Progenitor cell of endocrine pancreas (in vitro differentiated cells): ENCODE results near the gene HS2ST1. TPM values are rescaled to one million over a fixed set of nuclear protein-coding genes. Genes with fewer than 3 reads are reported as not detected.
A peak's percentile ranks its signal among the peaks of the same experiment; 100 is the strongest.
"Not testable (repeated sequence)": the region's sequence is repeated elsewhere in the genome, so short reads cannot be mapped to it uniquely, and the experiment has no call there.

Source experiments
- DNase-seq: peaks from one replicate; pipeline ENCODE4 v3.0.0; 2021; ENCODE audit warnings: low spot score; ENCODE audit not compliant: unreplicated experiment
- H3K27ac Mint-ChIP-seq: 2 replicates; pipeline ENCODE4 v1.8.0; 2021; ENCODE audit warnings: mild to moderate bottlenecking, moderate library complexity, mixed read lengths
- H3K27me3 Mint-ChIP-seq: 2 replicates; pipeline ENCODE4 v1.8.0; 2021; ENCODE audit warnings: mixed read lengths
- H3K36me3 Mint-ChIP-seq: 2 replicates; pipeline ENCODE4 v1.8.0; 2022; ENCODE audit warnings: mixed read lengths; ENCODE audit not compliant: insufficient read depth
- H3K4me1 Mint-ChIP-seq: 2 replicates; pipeline ENCODE4 v1.8.0; 2021; ENCODE audit warnings: low read depth, mixed read lengths
- H3K4me3 Mint-ChIP-seq: 2 replicates; pipeline ENCODE4 v1.8.0; 2021; ENCODE audit warnings: low read depth, mild to moderate bottlenecking, moderate library complexity, mixed read lengths
- H3K9me3 Mint-ChIP-seq: 2 replicates; pipeline ENCODE4 v1.8.0; 2021; ENCODE audit warnings: low read depth, mixed read lengths
- CTCF ChIP-seq: fragments of 200-600 bp; sonication (generic); IDR thresholded peaks from one replicate; pipeline ENCODE4 v1.5.0; 2021; ENCODE audit warnings: antibody characterized with exemption, mild to moderate bottlenecking; ENCODE audit not compliant: unreplicated experiment
- total RNA-seq: library from RNA; stranded (reverse); gene quantifications from 2 replicates; pipeline ENCODE4 v1.2.1, GENCODE V29; 2021

The HS2ST1 gene
- total RNA-seq, 1 donor from 2014 or later: 41.4 TPM

- Mint-ChIP-seq H3K27ac (no peak overlapping the region), H3K4me1 (peaks cover 1% of the 10 kb centered on the region), H3K27me3 (no peaks in the 10 kb centered on the region), H3K4me3 (no peak overlapping the region), H3K9me3 (peaks cover 7% of the 10 kb centered on the region), H3K36me3 (peaks cover 15% of the 10 kb centered on the region)
- TF ChIP-seq CTCF: no peak
- DNase-seq: no peak
Measured at GRCh38 chr1:86956221-86956620, 41.8 kb downstream of the HS2ST1 start.

- Mint-ChIP-seq H3K36me3 (peaks cover 15% of the 10 kb centered on the region), H3K9me3 (peaks cover 7% of the 10 kb centered on the region), H3K27ac (no peak overlapping the region), H3K4me1 (no peaks in the 10 kb centered on the region), H3K27me3 (no peaks in the 10 kb centered on the region), H3K4me3 (no peak overlapping the region)
- no peak for DNase-seq
- no peak for TF ChIP-seq CTCF
Measured at GRCh38 chr1:86957221-86957620, 42.8 kb downstream of the HS2ST1 start.

GRCh38 chr1:86960548-86960947 lies 46.1 kb downstream of the HS2ST1 start:
- H3K36me3 Mint-ChIP-seq: peaks cover 31% of the 10 kb centered on the region
- H3K27me3 Mint-ChIP-seq: no peaks in the 10 kb centered on the region
- H3K27ac Mint-ChIP-seq: no peak overlapping the region
- no peak for DNase-seq
- no peaks in the 10 kb centered on the region for H3K4me1 Mint-ChIP-seq
- no peak overlapping the region for H3K4me3 Mint-ChIP-seq
- peaks cover 10% of the 10 kb centered on the region for H3K9me3 Mint-ChIP-seq
- no peak for TF ChIP-seq CTCF

- H3K27me3 Mint-ChIP-seq, H3K9me3 Mint-ChIP-seq, H3K4me1 Mint-ChIP-seq, H3K27ac Mint-ChIP-seq, H3K4me3 Mint-ChIP-seq, DNase-seq: not testable (repeated sequence)
- H3K36me3 Mint-ChIP-seq: peaks cover 25% of the 10 kb centered on the region
Measured at GRCh38 chr1:86963841-86964240, 49.4 kb downstream of the HS2ST1 start.

- Mint-ChIP-seq H3K36me3 (peaks cover 19% of the 10 kb centered on the region), H3K9me3 (peaks cover 2% of the 10 kb centered on the region), H3K27me3 (no peaks in the 10 kb centered on the region), H3K27ac (peak overlapping the region; percentile 67), H3K4me3 (no peak overlapping the region), H3K4me1 (no peaks in the 10 kb centered on the region)
- DNase-seq: no peak
- peak; percentile 62 for TF ChIP-seq CTCF
Measured at GRCh38 chr1:86965012-86965826, 50.8 kb downstream of the HS2ST1 start.

GRCh38 chr1:86965827-86966182 lies 51.4 kb downstream of the HS2ST1 start:
- Mint-ChIP-seq H3K36me3 (peaks cover 16% of the 10 kb centered on the region), H3K27me3 (no peaks in the 10 kb centered on the region), H3K4me3 (no peak overlapping the region), H3K4me1 (no peaks in the 10 kb centered on the region), H3K27ac (no peak overlapping the region), H3K9me3 (peaks cover 2% of the 10 kb centered on the region)
- no peak for DNase-seq
- TF ChIP-seq CTCF: no peak
